RPMI7951 (cell line): Measurements from ENCODE around the gene PRKCH. TPM values are rescaled to one million over a fixed set of nuclear protein-coding genes. Genes with fewer than 3 reads are reported as not detected.
"Not testable (repeated sequence)": the region's sequence is repeated elsewhere in the genome, so short reads cannot be mapped to it uniquely, and the experiment has no call there.

Experiments
- DNase-seq: peaks from one replicate; pipeline ENCODE4 v3.0.0-alpha.2; 2012; ENCODE audit warnings: low read depth
- total RNA-seq: library from RNA; depleted of rRNA; stranded (reverse); fragments of >200 nt; shearing (Covaris generic); gene quantifications from 2 replicates; pipeline ENCODE4 v1.2.3, GENCODE V29; 2014

The PRKCH gene
- total RNA-seq, 1 experiment from 2014 or later, result 3.1 TPM

- DNase-seq, result no peak
These were observed 13.2 kb upstream of the PRKCH start for GRCh38 chr14:61308198-61308597.

- DNase-seq, result not testable (repeated sequence)
These were observed 12.7 kb upstream of the PRKCH start for GRCh38 chr14:61308701-61309100.

GRCh38 chr14:61315313-61315712 is 6.1 kb upstream of the PRKCH start:
- DNase-seq, result no peak

- no peak for DNase-seq
These were observed 2.3 kb upstream of the PRKCH start for GRCh38 chr14:61319086-61319485.

- DNase-seq, result no peak
These were observed 1.7 kb upstream of the PRKCH start for GRCh38 chr14:61319706-61320105.

GRCh38 chr14:61320170-61320569 is 1.2 kb upstream of the PRKCH start:
- not testable (repeated sequence) for DNase-seq

GRCh38 chr14:61320806-61321384 is 484 bp upstream of the PRKCH start:
- no peak for DNase-seq

- no peak for DNase-seq
These were observed 826 bp downstream of the PRKCH start for GRCh38 chr14:61322011-61322798.

- no peak for DNase-seq
These were observed 1.5 kb downstream of the PRKCH start for GRCh38 chr14:61322799-61323290.

GRCh38 chr14:61323970-61324369 is 2.6 kb downstream of the PRKCH start:
- no peak for DNase-seq

- no peak for DNase-seq
These were observed 3.8 kb downstream of the PRKCH start for GRCh38 chr14:61325166-61325565.

GRCh38 chr14:61326146-61326545 is 4.8 kb downstream of the PRKCH start:
- no peak for DNase-seq

GRCh38 chr14:61326847-61327246 is 5.5 kb downstream of the PRKCH start:
- DNase-seq, result no peak

GRCh38 chr14:61328626-61329262 is 7.4 kb downstream of the PRKCH start:
- DNase-seq, result no peak

- DNase-seq, result no peak
These were observed 8.2 kb downstream of the PRKCH start for GRCh38 chr14:61329478-61330051.

- no peak for DNase-seq
These were observed 9.1 kb downstream of the PRKCH start for GRCh38 chr14:61330511-61330910.

- DNase-seq, result no peak
These were observed 10.7 kb downstream of the PRKCH start for GRCh38 chr14:61331992-61332657.

GRCh38 chr14:61332658-61333029 is 11.3 kb downstream of the PRKCH start:
- DNase-seq, result no peak

GRCh38 chr14:61333087-61333486 is 11.7 kb downstream of the PRKCH start:
- no peak for DNase-seq

GRCh38 chr14:61334197-61334701 is 12.9 kb downstream of the PRKCH start:
- no peak for DNase-seq

GRCh38 chr14:61335049-61335448 is 13.7 kb downstream of the PRKCH start:
- no peak for DNase-seq
